Activated gamma-delta T cell (primary cell): ENCODE results near the gene POLDIP2.

Experiments used
- DNase-seq: peaks from one replicate; lab custom pipeline; 2025; lab: John Stamatoyannopoulos, UW

POLDIP2 gene

DNA sequence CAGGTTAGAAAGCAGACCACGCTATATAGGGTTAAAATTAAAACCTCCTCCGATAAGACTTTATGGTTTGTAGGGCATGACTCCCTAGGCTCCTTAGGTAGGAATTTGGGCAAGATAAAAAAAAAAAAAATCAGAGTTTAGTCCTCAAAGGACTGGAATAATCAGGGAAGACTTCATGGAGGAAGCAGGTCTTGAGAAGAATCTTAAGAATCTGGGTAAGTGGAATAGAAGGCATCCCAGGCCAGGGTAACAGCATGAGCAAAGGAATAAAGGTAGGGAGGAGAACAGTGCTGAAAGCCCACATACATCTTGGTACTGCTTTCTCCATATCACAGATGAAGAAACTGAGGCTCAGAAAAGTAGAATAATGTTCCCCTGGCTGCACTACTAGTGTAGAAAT lies 33.2 kb upstream of the POLDIP2 start:
- DNase-seq = no peak

- DNase-seq = no peak
Observed at GRCh38 chr17:28390141-28390540, 32.8 kb upstream of the POLDIP2 start.

- no peak for DNase-seq
Observed at GRCh38 chr17:28388106-28388505, 30.8 kb upstream of the POLDIP2 start.

- no peak for DNase-seq
Observed at GRCh38 chr17:28386391-28386790, 29.1 kb upstream of the POLDIP2 start.

GRCh38 chr17:28385406-28385805 lies 28.1 kb upstream of the POLDIP2 start:
- no peak for DNase-seq

GRCh38 chr17:28385037-28385400 lies 27.7 kb upstream of the POLDIP2 start:
- DNase-seq = no peak

GRCh38 chr17:28384281-28385036 lies 27.1 kb upstream of the POLDIP2 start:
- peak; percentile 35 for DNase-seq

GRCh38 chr17:28381141-28381825 lies 24.0 kb upstream of the POLDIP2 start:
- no peak for DNase-seq

GRCh38 chr17:28379814-28380801 lies 22.8 kb upstream of the POLDIP2 start:
- DNase-seq = no peak

- no peak for DNase-seq
Observed at GRCh38 chr17:28372945-28373274, 15.6 kb upstream of the POLDIP2 start.

GRCh38 chr17:28372203-28372944 lies 15.0 kb upstream of the POLDIP2 start:
- DNase-seq = peak; percentile 18

GRCh38 chr17:28371245-28372202 lies 14.2 kb upstream of the POLDIP2 start, which contains the start of gene SARM1:
Gene SARM1, plus strand, starts transcription at chr17:28371694. Its CDS starts 339 bp downstream, at chr17:28372033.
- peak; percentile 69 for DNase-seq

- no peak for DNase-seq
Observed at GRCh38 chr17:28370744-28371103, 13.4 kb upstream of the POLDIP2 start.

GRCh38 chr17:28370035-28370743 lies 12.9 kb upstream of the POLDIP2 start, which contains the start of gene VTN:
Gene VTN, minus strand, starts transcription at chr17:28370307. Its CDS starts 104 bp downstream, at chr17:28370203.
- no peak for DNase-seq

- no peak for DNase-seq
Observed at GRCh38 chr17:28369684-28370034, 12.3 kb upstream of the POLDIP2 start.

DNA sequence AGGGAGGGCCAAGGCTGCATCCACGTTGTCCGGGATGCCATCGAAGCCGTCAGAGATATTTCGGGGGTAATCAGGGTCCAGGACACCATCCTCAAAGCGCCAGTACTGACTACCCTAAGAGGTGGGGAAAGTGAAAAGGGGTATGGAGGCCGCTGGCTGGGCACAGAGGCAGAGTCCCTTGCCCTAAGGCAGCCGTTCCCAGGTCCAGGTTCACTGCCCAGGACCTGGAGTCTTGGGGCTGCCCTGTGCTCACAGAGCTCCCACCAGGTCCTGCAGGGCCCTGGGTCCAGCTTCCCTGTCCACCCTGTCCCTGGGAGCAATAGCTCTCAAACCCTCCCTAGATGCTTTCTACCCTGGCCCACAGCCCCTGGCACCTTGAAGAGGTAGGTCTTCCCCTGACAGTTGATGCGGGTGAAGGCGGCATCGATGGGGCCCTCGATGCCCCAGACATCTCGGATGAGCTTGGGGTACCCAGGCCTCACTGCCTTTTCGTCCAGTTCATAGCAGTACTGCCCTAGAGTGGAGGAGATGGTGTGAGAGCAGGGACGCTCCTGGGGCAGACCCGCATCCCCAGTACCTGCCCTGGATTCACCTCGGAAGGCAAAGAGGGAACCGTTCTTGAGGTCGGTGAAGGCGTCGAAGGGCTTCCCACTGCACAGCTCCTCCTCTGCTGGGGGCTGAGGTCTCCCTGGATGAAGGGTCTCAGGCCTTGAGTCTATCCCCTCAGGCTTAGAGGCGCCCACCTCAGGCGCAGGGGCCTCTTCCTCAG lies 11.8 kb upstream of the POLDIP2 start:
- no peak for DNase-seq

- no peak for DNase-seq
Observed at GRCh38 chr17:28368306-28368831, 11.0 kb upstream of the POLDIP2 start.

DNA sequence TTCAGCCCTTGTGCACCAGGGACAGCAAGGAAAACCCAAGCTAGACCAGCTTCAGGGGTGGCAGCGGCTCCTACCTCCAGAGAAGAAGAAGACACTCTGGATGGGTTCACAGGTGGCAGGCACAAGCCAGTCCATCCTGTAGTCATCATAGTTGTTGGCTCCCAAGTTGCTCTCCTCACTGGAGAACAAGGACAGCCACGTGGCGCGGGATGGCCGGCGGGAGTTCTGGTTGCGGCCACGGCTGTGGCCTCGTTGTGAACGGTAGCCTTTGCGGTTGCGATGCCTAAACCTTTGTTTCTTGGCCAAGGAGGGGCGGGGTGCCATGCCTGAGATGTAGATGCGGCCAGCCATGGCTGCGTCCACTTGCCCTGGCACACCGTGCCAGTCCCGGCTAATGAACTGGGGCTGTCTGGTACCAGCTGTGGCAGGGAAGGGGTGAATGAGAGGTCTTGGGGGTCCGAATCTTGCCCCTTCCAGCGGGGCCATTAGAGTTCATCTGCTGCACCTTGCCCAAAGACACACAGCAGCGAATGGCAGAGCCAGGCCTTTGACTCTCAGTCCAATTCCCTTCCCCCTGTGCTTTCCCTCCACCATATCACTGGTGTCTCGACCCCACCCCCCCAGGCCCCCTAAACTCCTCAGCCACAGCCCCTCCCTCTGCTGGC lies 10.4 kb upstream of the POLDIP2 start:
- no peak for DNase-seq
